Muscle of leg (tissue), 16 donors: ENCODE measurements around the gene EEF1A2. TPM values are rescaled to one million over a fixed set of nuclear protein-coding genes. Genes with fewer than 3 reads are reported as not detected.
A peak's percentile ranks its signal among the peaks of the same experiment; 100 is the strongest.

Source experiments
- DNase-seq: peaks from one replicate; pipeline ENCODE4 v3.0.0; 2013
- H3K27ac ChIP-seq: one replicate; pipeline ENCODE4 v1.5.1; 2013; ENCODE audit warnings: mild to moderate bottlenecking, low read length, control low read depth
- H3K27me3 ChIP-seq: one replicate; pipeline ENCODE4 v1.6.1; 2013; ENCODE audit warnings: low read length; ENCODE audit not compliant: control insufficient read depth, insufficient read depth
- H3K36me3 ChIP-seq: one replicate; pipeline ENCODE4 v1.6.1; 2013; ENCODE audit warnings: low read length; ENCODE audit not compliant: control insufficient read depth, insufficient read depth
- H3K4me1 ChIP-seq: one replicate; pipeline ENCODE4 v1.6.1; 2013; ENCODE audit warnings: low read length; ENCODE audit not compliant: control insufficient read depth, insufficient read depth
- H3K4me3 ChIP-seq: one replicate; pipeline ENCODE4 v1.5.1; 2013; ENCODE audit warnings: low read length, control low read depth
- H3K9me3 ChIP-seq: replicated peaks from 2 replicates; pipeline ENCODE4 v1.6.1; 2013; ENCODE audit warnings: low read depth, low read length; ENCODE audit not compliant: control insufficient read depth
- WGBS: methylation state at CpG from one replicate; pipeline ENCODE4 v1.1.5; 2013; ENCODE audit warnings: missing lambda C conversion rate; ENCODE audit not compliant: insufficient coverage; 5-methylcytosine and 5-hydroxymethylcytosine counted together
- long read RNA-seq, 11 donors: transcript quantifications; one replicate each; lab custom pipeline, GENCODE V29; 2026
- polyA plus RNA-seq, 8 donors: library from polyadenylated mRNA; unstranded; fragments of 120-200 nt; gene quantifications; one replicate each; pipeline versions ENCODE4 v1.2.1 to v1.2.3, GENCODE V29; 2013; ENCODE audit warnings: inconsistent platforms in 1 of 8, low replicate concordance in 1 of 8; ENCODE audit not compliant: insufficient read length in 8 of 8, insufficient read depth in 1 of 8
- total RNA-seq: library from RNA; stranded (reverse); fragments of 120-200 nt; gene quantifications from one replicate; pipeline ENCODE4 v1.2.4, GENCODE V29; 2013

EEF1A2 gene
- 330 TPM for total RNA-seq
- 100 to 1,000 TPM; 377 to 890 (median 715) TPM for polyA plus RNA-seq
- long read RNA-seq, donor 1, transcript EEF1A2-201 (8 exons, 2,014 nt), result major isoform, 71 of 605 reads
- long read RNA-seq, donor 1, partial matches to known transcripts, result 519 of 605 reads
- long read RNA-seq, donor 1, other reads (novel, unspliced or antisense), result 14 of 605 reads
- long read RNA-seq, donor 2, partial matches to known transcripts, result 51 of 106 reads
- long read RNA-seq, donor 2, other reads (novel, unspliced or antisense), result 53 of 106 reads
- long read RNA-seq, donor 3, transcript EEF1A2-201 (8 exons, 2,014 nt), result major isoform, 241 of 1,730 reads
- long read RNA-seq, donor 3, partial matches to known transcripts, result 1,435 of 1,730 reads
- long read RNA-seq, donor 3, other reads (novel, unspliced or antisense), result 50 of 1,730 reads
- long read RNA-seq, donor 4, transcript EEF1A2-201 (8 exons, 2,014 nt), result major isoform, 39 of 784 reads
- long read RNA-seq, donor 4, partial matches to known transcripts, result 722 of 784 reads
- long read RNA-seq, donor 4, other reads (novel, unspliced or antisense), result 21 of 784 reads
- long read RNA-seq, donor 5, transcript EEF1A2-201 (8 exons, 2,014 nt), result major isoform, 131 of 297 reads
- long read RNA-seq, donor 5, partial matches to known transcripts, result 163 of 297 reads
- long read RNA-seq, donor 5, other reads (novel, unspliced or antisense), result 0 of 297 reads
- long read RNA-seq, donor 6, transcript EEF1A2-201 (8 exons, 2,014 nt), result major isoform, 168 of 394 reads
- long read RNA-seq, donor 6, partial matches to known transcripts, result 221 of 394 reads
- long read RNA-seq, donor 6, other reads (novel, unspliced or antisense), result 0 of 394 reads
- long read RNA-seq, donor 7, transcript EEF1A2-201 (8 exons, 2,014 nt), result major isoform, 66 of 248 reads
- long read RNA-seq, donor 7, partial matches to known transcripts, result 178 of 248 reads
- long read RNA-seq, donor 7, other reads (novel, unspliced or antisense), result 0 of 248 reads
- long read RNA-seq, donor 8, transcript EEF1A2-201 (8 exons, 2,014 nt), result major isoform, 11 of 905 reads
- long read RNA-seq, donor 8, partial matches to known transcripts, result 869 of 905 reads
- long read RNA-seq, donor 8, other reads (novel, unspliced or antisense), result 24 of 905 reads
- long read RNA-seq, donor 9, transcript EEF1A2-201 (8 exons, 2,014 nt), result major isoform, 52 of 635 reads
- long read RNA-seq, donor 9, transcript EEF1A2-204 (2 exons, 509 nt), result minor isoform, 6 of 635 reads
- long read RNA-seq, donor 9, partial matches to known transcripts, result 225 of 635 reads
- long read RNA-seq, donor 9, other reads (novel, unspliced or antisense), result 349 of 635 reads
- long read RNA-seq, donor 10, transcript EEF1A2-201 (8 exons, 2,014 nt), result major isoform, 59 of 256 reads
- long read RNA-seq, donor 10, partial matches to known transcripts, result 193 of 256 reads
- long read RNA-seq, donor 10, other reads (novel, unspliced or antisense), result 0 of 256 reads
- long read RNA-seq, donor 11, transcript EEF1A2-201 (8 exons, 2,014 nt), result major isoform, 83 of 1,161 reads
- long read RNA-seq, donor 11, partial matches to known transcripts, result 1,048 of 1,161 reads
- long read RNA-seq, donor 11, other reads (novel, unspliced or antisense), result 26 of 1,161 reads

- no peak for DNase-seq
- Histone ChIP-seq H3K9me3 (no peaks in the 10 kb centered on the region), H3K4me1 (peaks cover 66% of the 10 kb centered on the region), H3K4me3 (peak within 1 kb of the TSS; percentile 55), H3K27me3 (peaks cover 53% of the 10 kb centered on the region), H3K27ac (peak within 1 kb of the TSS; percentile 95), H3K36me3 (peaks cover 9% of the 10 kb centered on the region)
- WGBS, result 0% methylated on average over 36 of the region's 58 CpGs
Observed at GRCh38 chr20:63498960-63499337, at the start of gene EEF1A2. Gene EEF1A2, minus strand, starts transcription at chr20:63499083. Its CDS starts 1,320 bp downstream, at chr20:63497763.

GRCh38 chr20:63548542-63548941, 49.7 kb upstream of the EEF1A2 start:
- Histone ChIP-seq H3K9me3 (no peaks in the 10 kb centered on the region), H3K4me1 (peaks cover 8% of the 10 kb centered on the region), H3K27ac (no peak overlapping the region), H3K27me3 (peaks cover 68% of the 10 kb centered on the region), H3K36me3 (no peaks in the 10 kb centered on the region), H3K4me3 (no peak overlapping the region)
- no peak for DNase-seq
- 17% methylated on average over 10 of the region's 11 CpGs for WGBS

- Histone ChIP-seq H3K4me3 (no peak within 1 kb of the TSS), H3K4me1 (peaks cover 3% of the 10 kb centered on the region), H3K9me3 (no peaks in the 10 kb centered on the region), H3K27me3 (peaks cover 62% of the 10 kb centered on the region), H3K27ac (no peak within 1 kb of the TSS), H3K36me3 (no peaks in the 10 kb centered on the region)
- DNase-seq, result no peak
- 38% methylated on average over 26 of the region's 35 CpGs for WGBS
Observed at GRCh38 chr20:63547725-63548480, 49.0 kb upstream of the EEF1A2 start, which contains the start of gene SRMS. Gene SRMS, minus strand, starts transcription at chr20:63547749. Its CDS starts 286 bp downstream, at chr20:63547463.

GRCh38 chr20:63546956-63547724, 48.3 kb upstream of the EEF1A2 start:
- 49% methylated on average over 57 of the region's 58 CpGs for WGBS
- Histone ChIP-seq H3K4me3 (no peak overlapping the region), H3K27me3 (peaks cover 56% of the 10 kb centered on the region), H3K9me3 (no peaks in the 10 kb centered on the region), H3K4me1 (no peaks in the 10 kb centered on the region), H3K36me3 (no peaks in the 10 kb centered on the region), H3K27ac (no peak overlapping the region)
- DNase-seq, result no peak

- DNase-seq, result no peak
- 58% methylated on average over 19 of the region's 20 CpGs for WGBS
- no peaks in the 10 kb centered on the region for H3K4me1 ChIP-seq
- H3K4me3 ChIP-seq, result no peak overlapping the region
- no peaks in the 10 kb centered on the region for H3K9me3 ChIP-seq
- no peak overlapping the region for H3K27ac ChIP-seq
- no peaks in the 10 kb centered on the region for H3K36me3 ChIP-seq
- H3K27me3 ChIP-seq, result peaks cover 53% of the 10 kb centered on the region
Observed at GRCh38 chr20:63546256-63546955, 47.5 kb upstream of the EEF1A2 start.

- Histone ChIP-seq H3K27ac (no peak overlapping the region), H3K9me3 (no peaks in the 10 kb centered on the region), H3K4me1 (no peaks in the 10 kb centered on the region), H3K27me3 (peaks cover 48% of the 10 kb centered on the region), H3K36me3 (no peaks in the 10 kb centered on the region), H3K4me3 (no peak overlapping the region)
- WGBS, result no CpG with 5 or more reads among the region's 6 CpGs
- no peak for DNase-seq
Observed at GRCh38 chr20:63545814-63546213, 46.9 kb upstream of the EEF1A2 start.

GRCh38 chr20:63544958-63545516, 46.2 kb upstream of the EEF1A2 start:
- Histone ChIP-seq H3K9me3 (no peaks in the 10 kb centered on the region), H3K4me1 (no peaks in the 10 kb centered on the region), H3K4me3 (no peak overlapping the region), H3K36me3 (no peaks in the 10 kb centered on the region), H3K27me3 (peaks cover 45% of the 10 kb centered on the region), H3K27ac (no peak overlapping the region)
- 59% methylated on average over 17 of the region's 19 CpGs for WGBS
- no peak for DNase-seq
